GM18951 (cell line): ENCODE measurements around the gene ATP5PD.

Experiments used
- POLR2A ChIP-seq: IDR thresholded peaks from 4 replicates; pipeline ENCODE4 v1.6.1; 2011; ENCODE audit warnings: mild to moderate bottlenecking; ENCODE audit not compliant: insufficient read length, insufficient read depth; ENCODE audit errors: extremely low read depth
- in situ Hi-C: fragments of 300-500 bp; cut with MboI; formaldehyde crosslinking; loops from one replicate; pipeline ENCODE4 v1.12.0; 2022; ENCODE audit warnings: low sequenced_read_pairs, mixed read lengths, inconsistent platforms; ENCODE audit not compliant: unreplicated experiment

The ATP5PD gene

DNA sequence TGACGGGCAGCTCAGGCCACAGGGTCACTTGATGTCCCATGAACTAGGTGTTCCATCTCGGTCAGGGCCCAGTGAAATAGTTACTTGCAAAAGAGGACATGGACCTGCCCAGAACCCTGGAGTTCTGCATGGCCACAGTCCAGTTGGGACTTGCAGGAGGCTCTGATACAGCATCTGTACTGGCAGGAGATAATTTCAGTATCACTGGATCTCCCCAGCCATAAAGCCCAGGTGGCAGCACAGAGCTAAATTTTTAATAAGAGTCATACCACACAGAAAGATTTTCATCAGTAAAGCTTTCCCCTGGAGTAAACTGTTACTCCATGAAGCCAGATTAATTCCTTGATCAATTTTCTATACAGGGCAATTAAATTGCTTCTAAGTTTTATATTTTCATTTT is 23.0 kb upstream of the ATP5PD start:
- in situ Hi-C loops = no loop called here
- TF ChIP-seq POLR2A = no peak

DNA sequence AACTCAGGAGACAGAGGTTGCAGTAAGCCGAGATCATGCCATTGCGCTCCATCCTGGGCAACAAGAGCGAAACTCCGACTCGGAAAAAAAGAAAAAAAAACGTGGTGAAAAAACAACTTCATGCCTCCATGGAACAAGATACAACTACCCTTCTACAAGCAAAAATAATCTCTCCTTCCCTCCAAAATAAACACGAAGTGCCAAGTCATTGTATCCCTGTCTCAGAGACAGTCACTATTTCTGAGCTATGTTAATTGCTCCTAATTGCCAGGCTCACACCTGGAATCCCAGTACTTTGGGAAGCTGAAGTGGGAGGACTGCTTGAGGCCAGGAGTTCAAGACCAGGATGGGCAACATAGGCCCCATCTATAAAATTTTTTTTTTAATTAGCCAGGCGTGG is 22.0 kb upstream of the ATP5PD start:
- in situ Hi-C loops = no loop called here
- TF ChIP-seq POLR2A = no peak

- in situ Hi-C loops = no loop called here
These were observed 21.1 kb upstream of the ATP5PD start for GRCh38 chr17:75067856-75068255.

DNA sequence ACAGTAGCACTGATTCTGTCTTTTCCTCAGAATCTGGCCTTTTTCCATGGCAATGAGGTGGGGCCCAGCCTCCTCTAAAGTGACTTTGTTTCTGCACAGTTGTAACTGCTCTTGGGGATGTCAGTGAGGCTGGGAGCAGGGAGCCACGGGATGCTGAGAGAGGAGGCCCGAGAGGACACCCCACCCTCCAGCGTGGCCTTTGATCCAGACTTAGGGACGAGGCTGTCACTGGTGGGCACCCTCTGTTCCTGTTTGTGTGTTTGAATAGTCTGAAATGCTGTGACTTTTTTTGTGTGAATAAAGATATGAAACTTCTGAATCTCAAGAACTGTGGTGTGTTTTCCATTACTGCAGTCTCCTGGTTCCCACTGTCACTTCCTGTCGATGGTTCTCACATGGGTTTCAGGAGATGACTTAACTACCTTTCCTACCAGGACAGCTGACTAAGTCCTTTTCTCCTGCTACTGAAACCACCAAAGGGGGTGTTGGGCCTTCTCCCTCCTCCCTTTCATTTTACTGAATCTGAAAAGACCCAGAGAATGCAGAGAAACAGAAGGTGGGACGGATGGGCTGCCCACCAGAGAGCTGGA is 18.9 kb upstream of the ATP5PD start:
- in situ Hi-C loops = no loop called here
- no peak for TF ChIP-seq POLR2A

More at GRCh38 chr17:75067856-75068255, 21.1 kb upstream of the ATP5PD start:
- no peak for TF ChIP-seq POLR2A

DNA sequence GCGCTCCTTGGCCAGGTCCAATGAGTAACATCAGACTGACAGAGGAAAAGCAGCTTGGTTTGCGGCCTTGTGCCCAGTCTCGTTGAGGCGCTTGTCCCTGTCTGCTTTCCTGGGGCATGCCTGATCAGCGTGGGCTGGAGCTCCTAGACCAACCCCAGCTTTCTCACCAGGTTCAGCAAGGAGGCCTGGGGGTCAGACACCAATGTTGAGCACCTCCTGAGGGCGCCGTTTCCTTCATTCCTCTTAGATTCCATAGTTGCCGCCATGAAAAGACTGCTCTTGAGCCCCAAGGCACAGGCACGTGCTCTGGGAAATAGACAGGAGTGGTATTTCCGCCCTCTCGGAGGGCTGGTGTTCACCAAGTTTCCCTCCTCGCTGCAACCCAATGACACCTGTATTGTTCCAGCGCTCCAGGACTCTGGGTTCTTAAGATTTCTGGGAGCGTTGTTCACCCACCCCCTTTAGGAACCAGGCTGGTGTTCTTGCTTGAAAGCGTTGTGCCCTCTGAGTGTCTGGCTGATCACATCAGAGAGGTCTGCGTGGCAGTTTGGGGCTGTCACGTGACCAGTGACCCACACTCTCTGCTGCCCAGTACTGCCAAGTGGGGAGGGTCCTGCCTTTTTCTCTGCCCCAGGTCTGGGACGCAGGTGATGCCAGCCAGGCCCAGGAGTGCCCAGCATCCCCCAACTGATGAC is 18.2 kb upstream of the ATP5PD start:
- in situ Hi-C loops = no loop called here
- no peak for TF ChIP-seq POLR2A

- in situ Hi-C loops = no loop called here
- TF ChIP-seq POLR2A = no peak
These were observed 17.7 kb upstream of the ATP5PD start for GRCh38 chr17:75064460-75064859.

- in situ Hi-C loops = no loop called here
- TF ChIP-seq POLR2A = no peak
These were observed 17.3 kb upstream of the ATP5PD start for GRCh38 chr17:75064040-75064439.

DNA sequence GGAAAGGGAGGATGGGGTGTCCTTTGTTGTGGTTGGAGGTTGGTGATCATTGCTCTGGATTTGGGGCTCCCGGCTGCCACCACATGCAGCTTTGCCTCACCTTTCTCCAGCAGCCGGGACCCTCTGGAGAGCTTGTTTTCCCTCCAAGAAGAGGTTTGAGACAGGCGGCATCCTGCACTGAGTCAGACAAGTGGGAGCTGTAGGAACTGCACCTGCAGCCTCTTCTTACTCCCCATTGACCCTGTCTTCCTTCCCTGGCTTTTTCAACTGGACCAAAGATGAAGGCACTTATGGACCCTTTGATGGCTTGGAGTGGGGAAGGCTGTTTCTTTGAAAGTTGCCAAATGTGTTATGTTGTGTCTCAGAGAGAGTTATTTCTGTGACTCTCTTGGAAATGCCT is 16.9 kb upstream of the ATP5PD start:
- in situ Hi-C loops = no loop called here
- no peak for TF ChIP-seq POLR2A

GRCh38 chr17:75063201-75063600 is 16.4 kb upstream of the ATP5PD start:
- in situ Hi-C loops = no loop called here
- TF ChIP-seq POLR2A = no peak

GRCh38 chr17:75061618-75062017 is 14.8 kb upstream of the ATP5PD start:
- no peak for TF ChIP-seq POLR2A
- in situ Hi-C loops = no loop called here

DNA sequence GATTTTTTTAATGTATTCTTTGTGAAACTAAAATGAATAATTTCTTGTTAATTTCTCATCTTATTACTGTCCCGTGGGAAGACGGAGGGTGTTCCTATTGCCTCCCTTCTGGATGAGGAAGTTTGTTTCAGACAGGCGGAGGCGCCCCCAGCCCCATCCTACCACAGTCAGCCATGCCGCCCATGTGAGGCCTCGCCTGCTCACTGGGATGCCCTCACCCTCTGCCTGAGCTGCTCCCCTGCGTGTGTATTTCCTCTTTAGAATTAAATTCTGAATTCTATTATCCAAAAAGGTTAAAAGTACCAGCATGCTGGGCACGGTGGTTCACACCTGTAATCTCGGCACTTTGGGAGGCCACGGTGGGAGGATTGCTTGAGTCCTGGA is 14.3 kb upstream of the ATP5PD start:
- TF ChIP-seq POLR2A = no peak
- in situ Hi-C loops = no loop called here

GRCh38 chr17:75060434-75061054 is 13.8 kb upstream of the ATP5PD start:
- in situ Hi-C loops = no loop called here
- TF ChIP-seq POLR2A = no peak

GRCh38 chr17:75059369-75060345 is 12.9 kb upstream of the ATP5PD start:
- in situ Hi-C loops = no loop called here
- no peak for TF ChIP-seq POLR2A

- no peak for TF ChIP-seq POLR2A
- in situ Hi-C loops = no loop called here
These were observed 5.2 kb upstream of the ATP5PD start for GRCh38 chr17:75051941-75052340.

DNA sequence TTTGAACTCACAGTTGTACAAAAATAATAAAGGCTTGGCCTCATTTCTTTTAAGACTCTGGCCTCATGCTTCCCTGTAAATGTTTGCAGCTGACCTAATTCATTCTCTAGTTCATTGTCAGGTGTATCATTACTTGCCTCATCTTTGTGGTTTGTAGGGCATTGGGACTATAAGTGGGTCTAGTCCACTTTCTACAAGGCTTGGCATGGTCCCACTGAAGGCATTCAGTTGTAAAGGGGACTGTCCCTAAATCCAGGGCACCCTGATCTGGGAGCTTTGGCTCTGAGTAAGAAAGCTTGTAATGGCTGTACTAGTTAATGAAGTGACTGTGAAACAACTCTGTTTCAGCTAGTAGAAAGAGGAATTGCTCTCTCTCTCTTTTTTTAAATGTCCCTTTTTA is 2.9 kb upstream of the ATP5PD start:
- TF ChIP-seq POLR2A = no peak
- in situ Hi-C loops = no loop called here
